Activated naive CD4-positive, alpha-beta T cell treated with anti-CD3 and anti-CD28 coated beads, Interleukin-2, amount 50 U/mL, for 24 hours (primary cell): Measurements from ENCODE around the gene MGA.
A peak's percentile ranks its signal among the peaks of the same experiment; 100 is the strongest.

Experiments used
- H3K27ac Mint-ChIP-seq: one replicate; pipeline ENCODE4 v1.8.0; 2021; ENCODE audit warnings: mild to moderate bottlenecking, mixed read lengths
- H3K27me3 Mint-ChIP-seq: one replicate; pipeline ENCODE4 v1.8.0; 2021; ENCODE audit warnings: mixed read lengths
- H3K36me3 Mint-ChIP-seq: one replicate; pipeline ENCODE4 v1.8.0; 2021; ENCODE audit warnings: mixed read lengths
- H3K4me1 Mint-ChIP-seq: one replicate; pipeline ENCODE4 v1.8.0; 2021; ENCODE audit warnings: mixed read lengths
- H3K4me3 Mint-ChIP-seq: one replicate; pipeline ENCODE4 v1.8.0; 2021; ENCODE audit warnings: mild to moderate bottlenecking, mixed read lengths
- H3K9me3 Mint-ChIP-seq: one replicate; pipeline ENCODE4 v1.8.0; 2021; ENCODE audit warnings: mixed read lengths

MGA gene

GRCh38 chr15:41660235-41661077, at the start of gene MGA:
MGA (plus strand) TSS chr15:41660405.
- H3K36me3 Mint-ChIP-seq, result no peaks in the 10 kb centered on the region
- H3K27me3 Mint-ChIP-seq, result no peaks in the 10 kb centered on the region
- peaks cover 50% of the 10 kb centered on the region for H3K4me1 Mint-ChIP-seq
- H3K4me3 Mint-ChIP-seq, result peak within 1 kb of the TSS; percentile 91
- peak within 1 kb of the TSS; percentile 88 for H3K27ac Mint-ChIP-seq
- H3K9me3 Mint-ChIP-seq, result no peaks in the 10 kb centered on the region

GRCh38 chr15:41620536-41621199, 39.5 kb upstream of the MGA start:
- H3K4me1 Mint-ChIP-seq, result peaks cover 21% of the 10 kb centered on the region
- H3K9me3 Mint-ChIP-seq, result peaks cover 5% of the 10 kb centered on the region
- H3K27ac Mint-ChIP-seq, result peak overlapping the region; percentile 74
- H3K4me3 Mint-ChIP-seq, result peak overlapping the region; percentile 72
- H3K27me3 Mint-ChIP-seq, result no peaks in the 10 kb centered on the region
- peaks cover 2% of the 10 kb centered on the region for H3K36me3 Mint-ChIP-seq

DNA sequence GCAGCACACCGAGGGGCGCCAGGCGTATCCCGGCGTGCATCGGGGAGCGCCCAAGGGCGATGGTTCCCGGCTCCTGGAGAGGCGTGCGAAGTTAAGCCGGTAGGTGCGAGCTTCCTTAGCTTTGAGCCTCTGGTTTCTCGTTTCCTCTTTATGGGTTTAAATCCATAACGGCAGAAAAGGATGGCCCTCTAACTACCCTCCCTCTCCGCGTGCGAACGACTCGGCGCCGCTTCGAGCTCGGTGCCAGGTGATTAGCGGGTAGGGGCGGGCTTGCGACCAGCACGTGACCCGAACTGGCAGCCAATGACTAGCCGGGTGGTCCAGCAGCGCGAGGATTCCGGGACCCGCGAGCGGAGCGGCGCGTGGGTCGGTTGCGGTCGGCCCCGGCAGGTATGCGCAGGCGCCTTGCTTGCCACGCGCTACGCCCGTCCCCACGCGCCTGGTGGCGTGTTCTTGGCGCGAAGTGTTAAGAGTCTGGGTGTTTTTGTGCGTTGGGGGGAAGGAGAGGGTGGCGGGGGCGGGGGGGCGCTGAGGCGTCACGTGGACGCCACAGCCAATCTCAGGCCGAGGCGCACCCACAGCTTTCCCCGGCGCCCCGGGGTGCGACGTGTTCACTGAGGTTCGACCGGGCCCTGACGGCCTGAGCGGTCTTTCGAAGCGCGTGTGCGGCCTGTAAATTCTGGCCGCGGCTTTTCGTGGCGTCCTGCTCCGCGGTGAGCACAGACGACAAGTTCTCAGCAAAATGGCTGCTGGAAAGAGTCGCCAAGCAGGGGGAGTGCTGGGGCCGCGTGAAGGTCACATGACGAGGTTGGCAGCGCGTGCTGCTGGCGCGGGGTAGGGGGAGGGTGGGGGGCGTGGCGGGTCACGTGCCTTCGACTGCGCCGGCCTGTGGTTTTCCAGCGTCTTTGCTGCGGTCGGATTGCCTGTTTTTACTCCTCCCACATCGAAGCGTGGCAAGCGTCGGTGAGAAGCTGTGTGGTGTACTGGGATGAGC, 38.7 kb upstream of the MGA start:
- Mint-ChIP-seq H3K27ac (peak overlapping the region; percentile 74), H3K9me3 (peaks cover 5% of the 10 kb centered on the region), H3K4me1 (peaks cover 21% of the 10 kb centered on the region), H3K27me3 (no peaks in the 10 kb centered on the region), H3K36me3 (peaks cover 2% of the 10 kb centered on the region), H3K4me3 (peak overlapping the region; percentile 72)

- Mint-ChIP-seq H3K4me3 (peak overlapping the region; percentile 23), H3K27me3 (no peaks in the 10 kb centered on the region), H3K36me3 (peaks cover 2% of the 10 kb centered on the region), H3K27ac (no peak overlapping the region), H3K9me3 (peaks cover 5% of the 10 kb centered on the region), H3K4me1 (peaks cover 21% of the 10 kb centered on the region)
Observed at GRCh38 chr15:41622901-41623300, 37.3 kb upstream of the MGA start.

DNA sequence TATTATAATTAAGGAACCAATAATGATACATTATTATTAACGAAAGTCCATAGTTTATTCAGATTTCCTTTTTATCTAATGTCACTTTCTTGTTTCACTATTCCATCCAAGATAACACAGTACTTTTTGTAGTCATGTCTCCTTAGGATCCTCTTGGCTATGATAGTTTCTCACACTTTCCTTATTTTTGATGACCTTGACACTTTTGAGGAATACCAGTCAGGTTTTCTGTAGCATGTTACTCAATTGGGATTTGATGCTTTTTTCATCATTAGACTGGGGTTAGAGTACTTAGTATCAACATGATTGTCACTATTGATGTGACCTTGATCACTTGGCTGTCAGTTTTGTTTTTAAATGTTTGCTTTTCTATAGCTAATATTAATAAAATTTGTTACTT, 33.0 kb upstream of the MGA start:
- no peak overlapping the region for H3K27ac Mint-ChIP-seq

DNA sequence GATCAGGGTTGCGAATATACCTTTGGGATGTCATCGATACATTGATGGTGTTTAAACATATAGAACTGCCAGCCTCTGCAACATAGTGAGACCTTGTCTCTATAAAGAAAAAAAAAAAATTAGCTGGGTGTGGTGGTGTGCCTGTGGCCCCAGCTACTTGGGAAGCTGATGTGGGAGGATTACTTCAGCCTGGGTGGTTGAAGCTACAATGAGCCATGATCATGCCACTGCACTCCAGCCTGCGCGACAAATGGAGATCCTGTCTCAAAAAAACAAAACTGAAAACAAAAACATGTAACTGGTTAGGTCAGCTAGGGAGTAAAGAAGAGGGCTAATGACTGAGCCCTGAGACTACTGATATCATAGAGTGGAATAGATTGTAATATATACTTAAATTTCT, 30.7 kb upstream of the MGA start:
- Mint-ChIP-seq H3K27ac (no peak overlapping the region), H3K36me3 (no peaks in the 10 kb centered on the region), H3K27me3 (no peaks in the 10 kb centered on the region), H3K4me1 (peaks cover 6% of the 10 kb centered on the region), H3K4me3 (no peak overlapping the region), H3K9me3 (no peaks in the 10 kb centered on the region)

More for the DNA sequence above, 33.0 kb upstream of the MGA start:
- Mint-ChIP-seq H3K9me3 (no peaks in the 10 kb centered on the region), H3K36me3 (no peaks in the 10 kb centered on the region), H3K4me1 (peaks cover 7% of the 10 kb centered on the region), H3K4me3 (no peak overlapping the region), H3K27me3 (no peaks in the 10 kb centered on the region)

DNA sequence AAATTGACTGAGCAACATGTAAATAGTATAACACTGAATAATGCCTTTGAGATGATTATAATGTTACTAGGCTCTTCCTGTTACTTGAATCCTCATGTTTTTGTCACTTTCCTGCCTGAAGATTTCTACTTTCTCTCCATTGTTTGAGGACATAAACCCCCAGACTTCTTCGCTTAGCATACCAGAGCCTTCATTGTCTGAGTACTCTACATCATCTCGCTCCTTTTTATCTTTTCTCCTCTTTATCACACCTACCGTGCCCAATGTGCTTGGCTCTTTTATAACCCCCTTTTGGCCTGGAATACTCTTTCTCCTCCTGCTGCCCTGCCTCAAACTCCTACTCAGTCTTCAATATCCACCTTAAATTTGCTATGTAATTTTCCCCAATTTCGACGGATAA, 30.3 kb upstream of the MGA start:
- Mint-ChIP-seq H3K4me3 (no peak overlapping the region), H3K27ac (no peak overlapping the region), H3K36me3 (no peaks in the 10 kb centered on the region), H3K27me3 (no peaks in the 10 kb centered on the region), H3K4me1 (peaks cover 9% of the 10 kb centered on the region), H3K9me3 (no peaks in the 10 kb centered on the region)

GRCh38 chr15:41630616-41631217, 29.5 kb upstream of the MGA start:
- Mint-ChIP-seq H3K27ac (no peak overlapping the region), H3K4me3 (no peak overlapping the region), H3K36me3 (no peaks in the 10 kb centered on the region), H3K4me1 (peaks cover 9% of the 10 kb centered on the region), H3K9me3 (no peaks in the 10 kb centered on the region), H3K27me3 (no peaks in the 10 kb centered on the region)

- Mint-ChIP-seq H3K36me3 (no peaks in the 10 kb centered on the region), H3K27ac (no peak overlapping the region), H3K4me3 (no peak overlapping the region), H3K9me3 (no peaks in the 10 kb centered on the region), H3K4me1 (peaks cover 9% of the 10 kb centered on the region), H3K27me3 (no peaks in the 10 kb centered on the region)
Observed at GRCh38 chr15:41631880-41632470, 28.2 kb upstream of the MGA start.

GRCh38 chr15:41633609-41634008, 26.6 kb upstream of the MGA start:
- Mint-ChIP-seq H3K27ac (no peak overlapping the region), H3K4me3 (no peak overlapping the region), H3K9me3 (no peaks in the 10 kb centered on the region), H3K4me1 (peaks cover 9% of the 10 kb centered on the region), H3K27me3 (no peaks in the 10 kb centered on the region), H3K36me3 (no peaks in the 10 kb centered on the region)

DNA sequence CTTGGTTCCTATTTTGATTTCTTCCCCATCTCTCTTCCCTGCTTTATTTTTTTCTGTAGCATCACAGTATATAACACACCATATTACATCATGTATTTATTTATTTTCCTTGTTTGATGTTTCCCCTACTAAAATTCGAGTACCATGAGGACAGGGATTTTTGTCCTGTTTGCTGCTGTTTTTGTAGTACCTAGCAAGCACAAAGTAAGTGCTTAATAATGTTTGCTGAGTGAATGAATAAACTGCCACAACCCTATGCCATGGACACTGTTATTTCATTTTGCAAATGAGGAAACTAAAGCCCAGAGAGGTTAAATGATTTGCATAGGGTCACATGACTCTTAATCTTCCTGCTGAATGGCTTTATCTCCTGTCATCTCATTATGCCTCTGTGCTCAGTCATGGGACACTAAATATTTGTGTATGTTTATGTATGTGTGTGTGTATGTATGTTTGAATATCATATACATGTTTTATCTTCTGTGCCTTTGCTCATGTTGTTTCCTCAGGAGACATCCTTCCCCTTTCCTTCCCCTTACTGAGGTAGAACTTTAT, 26.1 kb upstream of the MGA start:
- Mint-ChIP-seq H3K4me1 (peaks cover 9% of the 10 kb centered on the region), H3K36me3 (no peaks in the 10 kb centered on the region), H3K27ac (no peak overlapping the region), H3K27me3 (no peaks in the 10 kb centered on the region), H3K4me3 (no peak overlapping the region), H3K9me3 (no peaks in the 10 kb centered on the region)

DNA sequence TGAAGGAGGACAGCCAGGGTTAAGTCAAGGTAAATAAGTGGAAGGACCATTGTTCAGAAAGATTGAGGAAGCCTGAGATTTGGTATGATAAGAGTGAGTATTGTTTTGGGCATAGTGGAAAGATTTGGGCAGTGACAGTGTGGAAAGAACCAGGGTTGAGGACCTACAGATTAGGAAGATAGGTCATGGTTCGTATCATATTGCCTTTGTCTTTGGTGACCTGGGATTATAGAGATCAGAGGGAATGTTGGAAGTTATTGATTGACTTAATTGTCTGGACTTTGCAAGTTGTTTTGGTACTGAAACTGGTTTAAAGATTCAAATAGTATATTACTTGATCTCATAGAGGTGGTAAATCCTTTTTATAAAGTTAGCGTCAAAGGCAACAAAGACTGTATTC, 23.1 kb upstream of the MGA start:
- no peaks in the 10 kb centered on the region for H3K36me3 Mint-ChIP-seq
- H3K4me3 Mint-ChIP-seq, result no peak overlapping the region
- H3K9me3 Mint-ChIP-seq, result no peaks in the 10 kb centered on the region
- H3K4me1 Mint-ChIP-seq, result peaks cover 9% of the 10 kb centered on the region
- H3K27me3 Mint-ChIP-seq, result no peaks in the 10 kb centered on the region
- no peak overlapping the region for H3K27ac Mint-ChIP-seq

GRCh38 chr15:41640985-41641384, 19.2 kb upstream of the MGA start:
- no peak overlapping the region for H3K4me3 Mint-ChIP-seq
- H3K9me3 Mint-ChIP-seq, result no peaks in the 10 kb centered on the region
- no peak overlapping the region for H3K27ac Mint-ChIP-seq
- no peaks in the 10 kb centered on the region for H3K27me3 Mint-ChIP-seq
- H3K36me3 Mint-ChIP-seq, result no peaks in the 10 kb centered on the region
- no peaks in the 10 kb centered on the region for H3K4me1 Mint-ChIP-seq

DNA sequence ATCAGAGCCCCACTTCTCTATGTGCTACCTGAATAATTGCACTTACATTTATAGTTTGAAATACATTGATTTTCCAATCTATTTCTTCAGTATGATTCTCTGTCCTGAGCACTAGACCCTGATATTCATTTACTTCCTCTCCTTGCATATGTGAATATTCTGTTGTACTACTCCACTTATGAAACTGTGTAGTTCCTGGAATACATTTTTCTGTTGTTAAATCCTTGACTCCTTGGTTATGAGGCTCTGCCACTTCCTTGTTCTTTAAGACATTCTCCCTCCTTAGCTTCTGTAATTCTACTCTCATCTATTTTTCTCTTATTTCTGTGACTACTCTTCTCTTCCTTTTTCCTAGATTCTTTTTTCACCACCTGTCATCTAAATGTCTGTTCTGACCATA, 12.9 kb upstream of the MGA start:
- no peaks in the 10 kb centered on the region for H3K9me3 Mint-ChIP-seq
- H3K36me3 Mint-ChIP-seq, result no peaks in the 10 kb centered on the region
- no peaks in the 10 kb centered on the region for H3K4me1 Mint-ChIP-seq
- no peak overlapping the region for H3K27ac Mint-ChIP-seq
- H3K27me3 Mint-ChIP-seq, result no peaks in the 10 kb centered on the region
- no peak overlapping the region for H3K4me3 Mint-ChIP-seq

DNA sequence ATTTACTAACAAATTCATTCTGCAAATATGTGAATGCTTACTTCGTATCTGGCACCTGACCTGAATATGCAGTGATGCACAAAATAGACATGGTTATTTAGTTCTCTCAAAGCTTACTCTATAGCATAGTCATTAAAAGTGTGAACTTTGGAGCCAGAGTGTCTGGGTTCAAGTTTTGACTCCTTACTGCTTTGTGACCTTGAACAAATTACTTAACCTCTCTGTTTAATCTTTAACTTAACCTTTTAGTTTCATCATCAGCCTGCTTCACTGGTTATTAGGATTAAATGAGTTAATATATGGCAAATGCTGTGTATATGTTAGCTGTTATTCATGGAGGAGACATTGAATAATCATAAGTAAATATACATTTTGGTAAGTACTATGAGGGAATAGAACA, 12.1 kb upstream of the MGA start:
- Mint-ChIP-seq H3K4me1 (no peaks in the 10 kb centered on the region), H3K36me3 (no peaks in the 10 kb centered on the region), H3K4me3 (no peak overlapping the region), H3K27ac (no peak overlapping the region), H3K27me3 (no peaks in the 10 kb centered on the region), H3K9me3 (no peaks in the 10 kb centered on the region)
